IMR-90 (cell line): ENCODE results near the gene PDE4B. TPM values are rescaled to one million over a fixed set of nuclear protein-coding genes. Genes with fewer than 3 reads are reported as not detected.

Experiments used
- ATAC-seq: fragments of 200-7000 bp; cut with Tn5 transposase; 2 replicates; pipeline ENCODE4 v1.9.1; 2020; ENCODE audit warnings: low read depth, mild to moderate bottlenecking, moderate library complexity
- BruUV-seq: library from RNA; stranded (reverse); fragments of 400-500 nt; replicated peaks from 2 replicates; lab custom pipeline; 2021; lab: Mats Ljungman, UMichigan
- CTCF ChIA-PET: fragments of 300-600 bp; formaldehyde crosslinking; extraction: SDS; loops from one replicate; lab custom pipeline; 2021; ENCODE audit warnings: antibody characterized with exemption; lab: Yijun Ruan, JAX
- POLR2A ChIA-PET: fragments of 300-600 bp; sonication (Branson Sonifier 250); formaldehyde crosslinking; loops from one replicate; lab custom pipeline; 2022; ENCODE audit warnings: antibody characterized with exemption; ENCODE audit not compliant: unreplicated experiment; lab: Charles Lee
- DNase-seq: peaks from one replicate; pipeline ENCODE4 v3.0.0; 2013
- H2AFZ ChIP-seq: replicated peaks from 2 replicates; pipeline ENCODE3; 2013; ENCODE audit warnings: low read length, mild to moderate bottlenecking; ENCODE audit not compliant: poor library complexity
- H2AK5ac ChIP-seq: 2 replicates; pipeline ENCODE4 v1.6.1; 2013; ENCODE audit warnings: low read depth, low read length, inconsistent platforms
- H2AK9ac ChIP-seq: replicated peaks from 2 replicates; pipeline ENCODE3; 2013; ENCODE audit warnings: mild to moderate bottlenecking, low read depth, low read length, moderate library complexity; ENCODE audit not compliant: poor library complexity
- H2BK120ac ChIP-seq: 2 replicates; pipeline ENCODE4 v1.6.1; 2013; ENCODE audit warnings: low read depth, low read length, inconsistent platforms
- H2BK15ac ChIP-seq: 3 replicates; pipeline ENCODE4 v1.6.1; 2013; ENCODE audit warnings: low read depth, low read length, inconsistent platforms
- H2BK20ac ChIP-seq: 2 replicates; pipeline ENCODE4 v1.6.1; 2013; ENCODE audit warnings: low read depth, mild to moderate bottlenecking, inconsistent platforms, low read length, moderate library complexity
- H2BK5ac ChIP-seq: 2 replicates; pipeline ENCODE4 v1.6.1; 2013; ENCODE audit warnings: mild to moderate bottlenecking, low read depth, low read length, inconsistent platforms; ENCODE audit not compliant: poor library complexity, severe bottlenecking
- H3K14ac ChIP-seq: replicated peaks from 2 replicates; pipeline ENCODE4 v1.6.1; 2013; ENCODE audit warnings: low read depth, low read length, inconsistent platforms
- H3K18ac ChIP-seq: 2 replicates; pipeline ENCODE4 v1.6.1; 2013; ENCODE audit warnings: low read depth, low read length, control low read depth
- H3K23ac ChIP-seq: 2 replicates; pipeline ENCODE4 v1.6.1; 2013; ENCODE audit warnings: low read depth, low read length, inconsistent platforms
- H3K27ac ChIP-seq: 2 replicates; pipeline ENCODE4 v1.5.1; 2013; ENCODE audit warnings: mild to moderate bottlenecking, control low read depth, low read length; ENCODE audit not compliant: insufficient read depth
- H3K27me3 ChIP-seq: 2 replicates; pipeline ENCODE4 v1.6.1; 2013; ENCODE audit warnings: low read length; ENCODE audit not compliant: control insufficient read depth, insufficient read depth
- H3K36me3 ChIP-seq: 2 replicates; pipeline ENCODE4 v1.6.1; 2013; ENCODE audit warnings: low read length, mixed read lengths; ENCODE audit not compliant: control insufficient read depth, insufficient read depth
- H3K4ac ChIP-seq: 2 replicates; pipeline ENCODE4 v1.6.1; 2013; ENCODE audit warnings: low read depth, low read length, inconsistent platforms
- H3K4me1 ChIP-seq: 2 replicates; pipeline ENCODE4 v1.6.1; 2013; ENCODE audit warnings: low read length, mixed read lengths; ENCODE audit not compliant: control insufficient read depth, insufficient read depth
- H3K4me2 ChIP-seq: 2 replicates; pipeline ENCODE4 v1.6.1; 2013; ENCODE audit warnings: low read depth, mild to moderate bottlenecking, control low read depth, low read length, moderate library complexity
- H3K4me3 ChIP-seq: 2 replicates; pipeline ENCODE4 v1.5.1; 2013; ENCODE audit warnings: low read depth, mild to moderate bottlenecking, control low read depth, low read length, moderate library complexity; ENCODE audit not compliant: insufficient read depth
- H3K56ac ChIP-seq: 2 replicates; pipeline ENCODE4 v1.6.1; 2013; ENCODE audit warnings: low read length, inconsistent platforms; ENCODE audit not compliant: insufficient read depth; ENCODE audit errors: extremely low read depth
- H3K79me1 ChIP-seq, 2 experiments: 2 replicates each; pipeline ENCODE4 v1.6.1; 2013; ENCODE audit warnings: low read length in 2 of 2, inconsistent platforms in 1 of 2, low read depth in 1 of 2
- H3K9ac ChIP-seq: 2 replicates; pipeline ENCODE4 v1.6.1; 2013; ENCODE audit warnings: low read depth, low read length, control low read depth
- H3K9me1 ChIP-seq: 2 replicates; pipeline ENCODE4 v1.6.1; 2013; ENCODE audit warnings: low read length, inconsistent platforms; ENCODE audit not compliant: insufficient read depth
- H3K9me3 ChIP-seq: 2 replicates; pipeline ENCODE4 v1.6.1; 2013; ENCODE audit warnings: low read length; ENCODE audit not compliant: control insufficient read depth, insufficient read depth
- H4K20me1 ChIP-seq: 2 replicates; pipeline ENCODE4 v1.6.1; 2013; ENCODE audit warnings: low read length, inconsistent platforms; ENCODE audit not compliant: insufficient read depth
- H4K5ac ChIP-seq: 2 replicates; pipeline ENCODE4 v1.6.1; 2013; ENCODE audit warnings: mild to moderate bottlenecking, low read depth, low read length, control low read depth
- H4K8ac ChIP-seq, 2 experiments: 2 replicates each; pipeline ENCODE4 v1.6.1; 2013; ENCODE audit warnings: low read depth in 2 of 2, low read length in 2 of 2, control low read depth in 1 of 2, inconsistent platforms in 1 of 2
- H4K91ac ChIP-seq: 2 replicates; pipeline ENCODE4 v1.6.1; 2013; ENCODE audit warnings: low read depth, low read length, inconsistent platforms; ENCODE audit not compliant: insufficient read depth
- BHLHE40 ChIP-seq: fragments of 150-350 bp; IDR thresholded peaks from 2 replicates; pipeline ENCODE4 v1.6.1; 2016; ENCODE audit warnings: mild to moderate bottlenecking, low read depth, low read length
- CEBPB ChIP-seq: IDR thresholded peaks from 2 replicates; pipeline ENCODE4 v1.6.1; 2012; ENCODE audit warnings: low read depth, low read length, improper control_type of control experiment
- CHD1 ChIP-seq: IDR thresholded peaks from 2 replicates; pipeline ENCODE4 v1.6.1; 2012; ENCODE audit warnings: low read depth, low read length, improper control_type of control experiment
- CTCF ChIP-seq: conservative IDR thresholded peaks from 2 replicates; pipeline ENCODE4 v1.5.1; 2012; ENCODE audit warnings: mild to moderate bottlenecking, low read depth, low read length, improper control_type of control experiment
- ELK1 ChIP-seq: fragments of 150-350 bp; IDR thresholded peaks from 2 replicates; pipeline ENCODE4 v1.6.1; 2016; ENCODE audit warnings: low read depth, mild to moderate bottlenecking, low read length, moderate library complexity, borderline replicate concordance
- FOS ChIP-seq: fragments of 150-350 bp; IDR thresholded peaks from 2 replicates; pipeline ENCODE4 v1.6.1; 2016; ENCODE audit warnings: low read depth, low read length
- MAFK ChIP-seq: IDR thresholded peaks from 2 replicates; pipeline ENCODE4 v1.6.1; 2012; ENCODE audit warnings: low read depth, low read length, improper control_type of control experiment
- MAZ ChIP-seq: IDR thresholded peaks from 2 replicates; pipeline ENCODE4 v1.6.1; 2012; ENCODE audit warnings: low read depth, mild to moderate bottlenecking, low read length, improper control_type of control experiment, moderate library complexity, borderline replicate concordance
- MXI1 ChIP-seq: IDR thresholded peaks from 2 replicates; pipeline ENCODE4 v1.6.1; 2012; ENCODE audit warnings: low read depth, mild to moderate bottlenecking, low read length, moderate library complexity, borderline replicate concordance
- NFE2L2 ChIP-seq: fragments of 150-350 bp; IDR thresholded peaks from 2 replicates; pipeline ENCODE4 v1.6.1; 2016; ENCODE audit warnings: low read depth, mild to moderate bottlenecking, low read length
- POLR2A ChIP-seq: IDR thresholded peaks from 2 replicates; pipeline ENCODE4 v1.6.1; 2012; ENCODE audit warnings: mild to moderate bottlenecking, low read depth, low read length
- RAD21 ChIP-seq: IDR thresholded peaks from 2 replicates; pipeline ENCODE4 v1.6.1; 2012; ENCODE audit warnings: low read length, improper control_type of control experiment
- RCOR1 ChIP-seq: IDR thresholded peaks from 2 replicates; pipeline ENCODE4 v1.6.1; 2012; ENCODE audit warnings: mild to moderate bottlenecking, low read length, improper control_type of control experiment; ENCODE audit not compliant: insufficient replicate concordance
- RFX5 ChIP-seq: IDR thresholded peaks from 2 replicates; pipeline ENCODE4 v1.8.0; 2012; ENCODE audit warnings: low read depth, mild to moderate bottlenecking, low read length, moderate library complexity
- SMC3 ChIP-seq: fragments of 150-350 bp; IDR thresholded peaks from 2 replicates; pipeline ENCODE4 v1.6.1; 2016; ENCODE audit warnings: low read depth, mild to moderate bottlenecking, antibody characterized with exemption, low read length, moderate library complexity
- USF2 ChIP-seq: fragments of 150-350 bp; IDR thresholded peaks from 2 replicates; pipeline ENCODE4 v1.6.1; 2017; ENCODE audit warnings: mild to moderate bottlenecking, antibody characterized with exemption, low read length, low read depth
- WGBS, 2 experiments: methylation state at CpG; one replicate each; pipeline versions ENCODE4 v1.1.5 to v1.1.7; 2013; ENCODE audit warnings: missing lambda C conversion rate in 2 of 2; ENCODE audit not compliant: insufficient read length in 1 of 2; ENCODE audit errors: extremely low coverage in 2 of 2; 5-methylcytosine and 5-hydroxymethylcytosine counted together
- dilution Hi-C: fragments of 300-500 bp; cut with HindIII; formaldehyde crosslinking; loops from one replicate; pipeline ENCODE4 v1.14.3; 2018; ENCODE audit warnings: low sequenced_read_pairs; ENCODE audit not compliant: unreplicated experiment
- in situ Hi-C: fragments of 300-500 bp; cut with MboI; formaldehyde crosslinking; loops from 3 replicates; pipeline ENCODE4 v1.14.3; 2019; ENCODE audit warnings: low sequenced_read_pairs, inconsistent platforms, mixed read lengths
- intact Hi-C: fragments of 100-400 bp; cut with micrococcal nuclease; formaldehyde crosslinking; loops from 2 replicates; pipeline ENCODE4 v1.10.0; 2022
- polyA plus RNA-seq, 3 experiments: library from polyadenylated mRNA; depleted of rRNA; stranded (reverse); fragments of >200 nt; gene quantifications; 2 replicates each; pipeline ENCODE4 v1.2.3, GENCODE V29; 2012; ENCODE audit warnings: low replicate concordance in 1 of 3
- total RNA-seq: library from RNA; depleted of rRNA; stranded (reverse); fragments of >200 nt; gene quantifications from 2 replicates; pipeline ENCODE4 v1.2.3, GENCODE V29; 2012

The PDE4B gene
- total and polyA plus RNA-seq, 2 of the 4 experiments (the other 2 are of a cell fraction): 5.8 to 21.3 TPM

- Histone ChIP-seq H3K23ac (no peak overlapping the region), H4K20me1 (no peaks in the 10 kb centered on the region), H3K4me1 (no peaks in the 10 kb centered on the region), H3K14ac (no peak overlapping the region), H3K9me3 (no peaks in the 10 kb centered on the region), H2AK9ac (no peak overlapping the region), H3K79me1 (no peaks in the 10 kb centered on the region), H3K4me3 (no peak overlapping the region), H3K18ac (no peak overlapping the region), H3K36me3 (no peaks in the 10 kb centered on the region), H3K56ac (no peak overlapping the region), H3K4me2 (no peak overlapping the region), H4K8ac (no peak overlapping the region), H2BK120ac (no peak overlapping the region), H2AFZ (no peak overlapping the region), H2BK15ac (no peak overlapping the region), H3K27me3 (no peaks in the 10 kb centered on the region), H3K4ac (no peak overlapping the region), H2BK20ac (no peak overlapping the region), H2BK5ac (no peak overlapping the region), H4K91ac (no peak overlapping the region), H3K9me1 (no peaks in the 10 kb centered on the region), H3K27ac (no peak overlapping the region), H3K9ac (no peak overlapping the region), H2AK5ac (no peak overlapping the region), H4K5ac (no peak overlapping the region)
- ChIA-PET CTCF (no interaction called here), POLR2A (no interaction called here)
- DNase-seq: no peak
- WGBS, 2 experiments: no CpG with 5 or more reads among the region's 6 CpGs
- dilution Hi-C loops: no loop called here
- intact Hi-C loops: no loop called here
- BruUV-seq: no TSS peak
- TF ChIP-seq MAZ (no peak), NFE2L2 (no peak), USF2 (no peak), CTCF (no peak), BHLHE40 (no peak), RAD21 (no peak), CHD1 (no peak), POLR2A (no peak), CEBPB (no peak), SMC3 (no peak), RCOR1 (no peak), FOS (no peak), MAFK (no peak), MXI1 (no peak), RFX5 (no peak), ELK1 (no peak)
- in situ Hi-C loops: no loop called here
- no peak for ATAC-seq
These were observed 202.6 kb downstream of the PDE4B start for GRCh38 chr1:65995336-65995735.
